HEK293T (cell line): ENCODE data around the gene CKM.

Source experiments
- CTCF ChIA-PET: fragments of 350-600 bp; formaldehyde crosslinking; extraction: SDS; loops from one replicate; lab custom pipeline; 2021; ENCODE audit warnings: antibody characterized with exemption, inconsistent platforms; lab: Yijun Ruan, JAX
- POLR2A ChIA-PET: fragments of 350-600 bp; formaldehyde crosslinking; extraction: SDS; loops from one replicate; lab custom pipeline; 2020; ENCODE audit warnings: antibody characterized with exemption, inconsistent platforms; lab: Yijun Ruan, JAX
- DNase-seq: peaks from one replicate; pipeline ENCODE4 v3.0.0; 2012; ENCODE audit warnings: mixed read lengths; ENCODE audit errors: extremely low spot score
- ARNT ChIP-seq: fragments of 450-650 bp; IDR thresholded peaks from 2 replicates; pipeline ENCODE4 v1.6.1; 2017; ENCODE audit warnings: mild to moderate bottlenecking
- BHLHE40 ChIP-seq: fragments of 450-650 bp; IDR thresholded peaks from 2 replicates; pipeline ENCODE4 v1.6.1; 2016; ENCODE audit warnings: mild to moderate bottlenecking, moderate library complexity, borderline replicate concordance
- CTBP1 ChIP-seq: fragments of 450-650 bp; IDR thresholded peaks from 2 replicates; pipeline ENCODE4 v1.6.1; 2016; ENCODE audit warnings: borderline replicate concordance
- ELF4 ChIP-seq: fragments of 450-650 bp; IDR thresholded peaks from 2 replicates; pipeline ENCODE4 v1.6.1; 2017; ENCODE audit warnings: antibody characterized with exemption
- FOXA1 ChIP-seq: fragments of 450-650 bp; IDR thresholded peaks from 2 replicates; pipeline ENCODE4 v1.6.1; 2016; ENCODE audit warnings: mild to moderate bottlenecking
- FOXK2 ChIP-seq: fragments of 450-650 bp; IDR thresholded peaks from 2 replicates; pipeline ENCODE4 v1.6.1; 2016; ENCODE audit warnings: mild to moderate bottlenecking
- FOXM1 ChIP-seq: fragments of 450-650 bp; IDR thresholded peaks from 2 replicates; pipeline ENCODE4 v1.6.1; 2017; ENCODE audit warnings: mild to moderate bottlenecking, borderline replicate concordance
- HDGF ChIP-seq: fragments of 450-650 bp; IDR thresholded peaks from 2 replicates; pipeline ENCODE4 v1.6.1; 2017; ENCODE audit warnings: antibody characterized with exemption, borderline replicate concordance
- L3MBTL2 ChIP-seq: fragments of 450-650 bp; conservative IDR thresholded peaks from 2 replicates; pipeline ENCODE4 v1.6.1; 2016; ENCODE audit warnings: mild to moderate bottlenecking
- LEF1 ChIP-seq: fragments of 450-650 bp; IDR thresholded peaks from 2 replicates; pipeline ENCODE4 v1.6.1; 2017; ENCODE audit warnings: mild to moderate bottlenecking, borderline replicate concordance
- NFRKB ChIP-seq: fragments of 450-650 bp; IDR thresholded peaks from 2 replicates; pipeline ENCODE4 v1.6.1; 2016; ENCODE audit warnings: mild to moderate bottlenecking, moderate library complexity
- SP1 ChIP-seq: fragments of 450-650 bp; IDR thresholded peaks from 2 replicates; pipeline ENCODE4 v1.6.1; 2017
- SUZ12 ChIP-seq: fragments of 450-650 bp; IDR thresholded peaks from 2 replicates; pipeline ENCODE4 v1.6.1; 2016; ENCODE audit warnings: mild to moderate bottlenecking
- TARDBP ChIP-seq: fragments of 450-650 bp; IDR thresholded peaks from 2 replicates; pipeline ENCODE4 v1.6.1; 2016
- ZNF384 ChIP-seq: fragments of 450-650 bp; IDR thresholded peaks from 2 replicates; pipeline ENCODE4 v1.6.1; 2016
- TF ChIP-seq, protein P1 (sequence below): fragments of 450-650 bp; IDR thresholded peaks from 2 replicates; pipeline ENCODE4 v1.6.1; 2016

Gene CKM

DNA sequence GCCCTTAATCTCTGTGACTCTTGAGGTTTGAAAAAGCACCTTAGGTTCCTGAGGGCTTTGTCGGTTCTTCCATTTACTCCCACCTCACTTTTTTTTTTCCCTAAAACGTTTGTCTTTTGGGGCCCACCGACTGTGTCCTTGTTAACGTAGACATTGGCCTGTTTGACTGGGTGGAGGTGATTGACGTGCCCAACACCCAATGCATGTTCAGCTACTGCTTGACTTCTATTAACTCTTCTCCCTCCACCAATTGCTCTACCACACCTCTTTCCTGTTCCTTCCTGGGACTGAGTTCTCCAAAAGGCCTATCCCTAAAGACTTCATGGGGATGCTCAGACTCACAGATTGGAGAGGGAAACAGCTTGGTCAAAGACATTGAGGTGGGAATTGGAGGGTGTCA, 17.3 kb downstream of the CKM start:
- POLR2A ChIA-PET = no interaction called here
- CTCF ChIA-PET = no interaction called here
- TF ChIP-seq ARNT (no peak), HDGF (no peak), ELF4 (no peak)
- TF ChIP-seq, protein P1, sequence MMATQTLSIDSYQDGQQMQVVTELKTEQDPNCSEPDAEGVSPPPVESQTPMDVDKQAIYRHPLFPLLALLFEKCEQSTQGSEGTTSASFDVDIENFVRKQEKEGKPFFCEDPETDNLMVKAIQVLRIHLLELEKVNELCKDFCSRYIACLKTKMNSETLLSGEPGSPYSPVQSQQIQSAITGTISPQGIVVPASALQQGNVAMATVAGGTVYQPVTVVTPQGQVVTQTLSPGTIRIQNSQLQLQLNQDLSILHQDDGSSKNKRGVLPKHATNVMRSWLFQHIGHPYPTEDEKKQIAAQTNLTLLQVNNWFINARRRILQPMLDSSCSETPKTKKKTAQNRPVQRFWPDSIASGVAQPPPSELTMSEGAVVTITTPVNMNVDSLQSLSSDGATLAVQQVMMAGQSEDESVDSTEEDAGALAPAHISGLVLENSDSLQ = peak; percentile 95
- no peak for DNase-seq

DNA sequence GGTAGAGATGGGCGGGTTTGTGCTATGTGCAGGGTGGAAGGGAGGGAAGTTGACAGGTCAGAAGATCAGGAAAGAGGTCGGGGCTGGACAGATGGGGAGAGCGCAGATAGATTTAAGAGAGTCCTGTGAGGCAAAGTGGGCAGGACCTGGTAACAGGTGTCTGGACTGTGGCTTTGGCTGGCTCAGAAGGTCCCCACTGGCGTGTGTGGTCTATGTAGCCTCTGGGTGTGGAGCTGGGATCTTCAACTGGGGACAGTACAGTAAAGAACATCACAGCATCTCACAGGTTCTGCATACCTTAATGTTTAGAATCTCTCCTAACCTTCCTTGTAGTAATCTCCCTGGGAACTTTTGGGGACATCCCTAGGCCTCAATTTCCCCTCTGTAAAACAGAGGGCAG, 17.7 kb downstream of the CKM start:
- ChIA-PET POLR2A (interaction anchor here (1.3 kb wide), 1 partner anchor 21 kb away, joined by 3 read pairs; no protein-coding TSS in a partner anchor), CTCF (no interaction called here)
- TF ChIP-seq SP1 = no peak
- TF ChIP-seq LEF1 = no peak
- TF ChIP-seq CTBP1 = no peak
- no peak for TF ChIP-seq FOXA1
- TF ChIP-seq, protein P1 = no peak
- no peak for TF ChIP-seq L3MBTL2
- TF ChIP-seq HDGF = no peak
- no peak for TF ChIP-seq FOXM1
- TF ChIP-seq ELF4 = no peak
- no peak for TF ChIP-seq FOXK2
- TF ChIP-seq TARDBP = no peak
- no peak for TF ChIP-seq BHLHE40
- no peak for TF ChIP-seq NFRKB
- TF ChIP-seq ARNT = no peak
- TF ChIP-seq ZNF384 = no peak
- no peak for DNase-seq

DNA sequence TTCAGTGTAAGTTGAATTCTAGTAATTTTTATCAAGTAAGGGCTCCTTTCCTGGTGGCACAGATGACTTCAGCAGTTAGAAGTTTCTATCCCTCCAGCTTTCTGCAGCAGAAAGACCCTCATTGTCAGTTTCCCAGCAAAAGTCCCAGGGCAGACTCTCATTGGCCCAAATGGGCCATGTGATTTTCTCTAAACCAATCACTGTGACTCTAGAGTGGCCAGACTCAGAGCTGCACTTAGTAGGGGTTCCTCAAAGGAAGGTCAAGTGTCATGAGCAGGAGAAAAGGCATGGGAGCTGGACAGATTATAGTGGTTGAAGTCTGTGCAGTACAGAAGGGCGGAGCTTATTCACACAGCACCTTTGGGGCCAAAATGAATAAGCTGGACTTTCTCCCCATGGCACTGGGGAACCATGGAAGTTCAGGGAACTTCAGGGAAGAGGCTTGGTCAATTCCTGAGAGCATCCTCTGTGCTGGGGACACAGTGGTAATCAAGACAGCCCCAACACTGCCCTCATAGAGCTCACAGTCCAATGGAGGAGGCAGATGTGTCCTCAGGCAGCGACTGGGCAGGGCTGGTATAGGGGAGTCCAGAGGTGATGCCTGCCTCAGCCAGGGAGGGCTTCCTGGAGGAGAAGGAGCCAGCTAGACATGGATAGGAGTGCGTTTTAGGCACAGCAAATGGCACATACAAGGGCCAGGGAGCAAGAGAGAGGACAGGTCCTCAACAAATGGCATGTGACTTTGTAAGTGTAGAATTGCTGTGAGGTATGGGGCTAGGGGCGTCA, 18.3 kb downstream of the CKM start:
- TF ChIP-seq NFRKB (no peak), FOXM1 (no peak), SP1 (no peak), TARDBP (no peak), L3MBTL2 (no peak), FOXA1 (no peak), ELF4 (no peak), BHLHE40 (no peak), SUZ12 (no peak), ZNF384 (no peak), FOXK2 (no peak)
- TF ChIP-seq, protein P1 = no peak
- ChIA-PET CTCF (no interaction called here), POLR2A (interaction anchor here (1.3 kb wide), 1 partner anchor 22 kb away, joined by 3 read pairs; no protein-coding TSS in a partner anchor)
- DNase-seq = no peak

DNA sequence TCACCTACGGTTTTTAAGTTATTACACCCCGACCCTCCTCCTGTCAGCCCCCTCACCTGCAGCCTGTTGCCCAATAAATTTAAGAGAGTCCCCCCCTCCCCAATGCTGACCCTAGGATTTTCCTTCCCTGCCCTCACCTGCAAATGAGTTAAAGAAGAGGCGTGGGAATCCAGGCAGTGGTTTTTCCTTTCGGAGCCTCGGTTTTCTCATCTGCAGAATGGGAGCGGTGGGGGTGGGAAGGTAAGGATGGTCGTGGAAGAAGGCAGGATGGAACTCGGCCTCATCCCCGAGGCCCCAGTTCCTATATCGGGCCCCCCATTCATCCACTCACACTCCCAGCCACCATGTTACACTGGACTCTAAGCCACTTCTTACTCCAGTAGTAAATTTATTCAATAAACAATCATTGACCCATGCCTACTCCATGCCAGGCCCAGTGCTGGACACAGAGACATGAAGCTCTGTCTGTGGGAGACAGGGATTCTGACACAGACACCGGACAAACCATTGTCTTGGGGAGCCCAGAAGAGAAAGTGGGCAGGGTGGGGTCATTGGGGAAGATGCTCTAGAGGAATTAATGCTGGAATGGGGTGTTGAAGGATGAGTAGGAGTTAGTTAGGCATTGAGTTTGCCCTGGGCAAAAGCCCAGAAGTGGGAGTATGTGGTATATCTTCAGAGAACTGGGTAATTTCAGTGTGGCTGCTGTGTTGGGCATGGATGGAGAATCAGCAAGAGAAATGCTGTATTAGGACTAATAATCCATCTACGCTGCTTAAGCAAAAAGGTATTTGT, 19.2 kb downstream of the CKM start:
- CTCF ChIA-PET = no interaction called here
- DNase-seq = no peak
- POLR2A ChIA-PET = interaction anchor here (1.3 kb wide), 1 partner anchor 23 kb away, joined by 3 read pairs; no protein-coding TSS in a partner anchor
- TF ChIP-seq SP1 (no peak), LEF1 (no peak), ELF4 (no peak), FOXK2 (no peak), SUZ12 (no peak), ZNF384 (no peak), HDGF (no peak), FOXA1 (no peak), CTBP1 (no peak), FOXM1 (no peak), ARNT (no peak), L3MBTL2 (no peak), TARDBP (no peak), BHLHE40 (no peak)
- TF ChIP-seq, protein P1 = no peak

DNA sequence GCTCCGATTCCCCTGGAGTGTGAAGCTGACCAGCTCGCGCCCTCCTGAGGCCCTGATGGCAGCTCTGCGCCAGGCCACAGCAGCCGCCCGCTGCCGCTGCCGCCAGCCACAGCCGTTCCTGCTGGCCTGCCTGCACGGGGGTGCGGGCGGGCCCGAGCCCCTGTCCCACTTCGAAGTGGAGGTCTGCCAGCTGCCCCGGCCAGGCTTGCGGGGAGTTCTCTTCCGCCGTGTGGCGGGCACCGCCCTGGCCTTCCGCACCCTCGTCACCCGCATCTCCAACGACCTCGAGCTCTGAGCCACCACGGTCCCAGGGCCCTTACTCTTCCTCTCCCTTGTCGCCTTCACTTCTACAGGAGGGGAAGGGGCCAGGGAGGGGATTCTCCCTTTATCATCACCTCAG, 20.3 kb downstream of the CKM start:
- CTCF ChIA-PET = no interaction called here
- no peak for TF ChIP-seq L3MBTL2
- no peak for DNase-seq
- POLR2A ChIA-PET = no interaction called here
